Mesendoderm (in vitro differentiated cells): ENCODE data around the gene C12orf57.

Source experiments
- DNase-seq: peaks from one replicate; pipeline ENCODE4 v3.0.0; 2013
- H2AK5ac ChIP-seq: 2 replicates; pipeline ENCODE4 v1.6.1; 2013; ENCODE audit warnings: low read length, inconsistent platforms
- H2BK120ac ChIP-seq: 2 replicates; pipeline ENCODE4 v1.6.1; 2013; ENCODE audit warnings: low read depth, mild to moderate bottlenecking, low read length, moderate library complexity, mixed read lengths
- H2BK15ac ChIP-seq: replicated peaks from 2 replicates; pipeline ENCODE4 v1.6.1; 2013; ENCODE audit warnings: low read depth, mild to moderate bottlenecking, moderate library complexity
- H2BK5ac ChIP-seq: 2 replicates; pipeline ENCODE4 v1.6.1; 2013; ENCODE audit warnings: low read length, inconsistent platforms
- H3K18ac ChIP-seq: 2 replicates; pipeline ENCODE4 v1.6.1; 2013; ENCODE audit warnings: mild to moderate bottlenecking, low read length, mixed read lengths
- H3K23ac ChIP-seq: one replicate; pipeline ENCODE4 v1.6.1; 2013; ENCODE audit warnings: low read length
- H3K27ac ChIP-seq: 2 replicates; pipeline ENCODE4 v1.5.1; 2013; ENCODE audit warnings: low read depth, mild to moderate bottlenecking, inconsistent platforms, low read length, moderate library complexity
- H3K27me3 ChIP-seq: 2 replicates; pipeline ENCODE4 v1.6.1; 2013; ENCODE audit warnings: low read length, control low read depth, mild to moderate bottlenecking, inconsistent platforms; ENCODE audit not compliant: insufficient read depth, poor library complexity
- H3K36me3 ChIP-seq: 2 replicates; pipeline ENCODE4 v1.6.1; 2013; ENCODE audit warnings: low read length, inconsistent platforms; ENCODE audit not compliant: control insufficient read depth, insufficient read depth
- H3K4ac ChIP-seq: one replicate; pipeline ENCODE4 v1.6.1; 2013; ENCODE audit warnings: low read depth, mild to moderate bottlenecking, low read length, moderate library complexity
- H3K4me1 ChIP-seq: 2 replicates; pipeline ENCODE4 v1.6.1; 2013; ENCODE audit warnings: low read depth, low read length, inconsistent platforms; ENCODE audit not compliant: control insufficient read depth
- H3K4me2 ChIP-seq: 2 replicates; pipeline ENCODE4 v1.6.1; 2013; ENCODE audit warnings: low read length
- H3K4me3 ChIP-seq: 2 replicates; pipeline ENCODE4 v1.5.1; 2013; ENCODE audit warnings: mild to moderate bottlenecking, low read length
- H3K56ac ChIP-seq: one replicate; pipeline ENCODE4 v1.6.1; 2013; ENCODE audit warnings: low read length
- H3K79me1 ChIP-seq: 2 replicates; pipeline ENCODE4 v1.6.1; 2013; ENCODE audit warnings: low read length, inconsistent platforms
- H3K79me2 ChIP-seq: 2 replicates; pipeline ENCODE4 v1.6.1; 2013; ENCODE audit warnings: mild to moderate bottlenecking, low read length; ENCODE audit not compliant: control insufficient read depth, insufficient read depth
- H3K9ac ChIP-seq: 2 replicates; pipeline ENCODE4 v1.6.1; 2013; ENCODE audit warnings: low read length, inconsistent platforms
- H4K5ac ChIP-seq: one replicate; pipeline ENCODE4 v1.6.1; 2013; ENCODE audit warnings: low read length
- H4K8ac ChIP-seq: one replicate; pipeline ENCODE4 v1.6.1; 2013; ENCODE audit warnings: low read depth, mild to moderate bottlenecking, control low read depth, low read length, moderate library complexity
- WGBS: extraction: QIAGEN DNeasy Blood & Tissue Kit; methylation state at CpG from one replicate; pipeline ENCODE4 v1.1.7; 2013; ENCODE audit warnings: low lambda C conversion rate, missing lambda C conversion rate; ENCODE audit not compliant: insufficient coverage; ENCODE audit errors: extremely low coverage; 5-methylcytosine and 5-hydroxymethylcytosine counted together

The C12orf57 gene

DNA sequence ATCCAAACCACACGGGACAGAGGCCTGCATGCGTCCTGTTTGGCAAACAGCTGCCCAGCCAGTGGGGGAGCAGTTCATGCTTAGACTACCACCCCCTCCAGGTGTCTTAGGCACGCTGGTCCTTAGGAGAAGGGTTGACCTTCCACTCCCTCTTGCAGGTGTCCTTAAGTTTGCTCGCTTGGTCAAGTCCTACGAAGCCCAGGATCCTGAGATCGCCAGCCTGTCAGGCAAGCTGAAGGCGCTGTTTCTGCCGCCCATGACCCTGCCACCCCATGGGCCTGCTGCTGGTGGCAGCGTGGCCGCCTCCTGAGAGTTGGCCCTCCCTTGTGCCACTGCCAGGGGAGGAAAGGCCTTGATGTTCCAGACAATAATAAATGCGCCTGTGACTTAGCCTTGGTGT, 1.8 kb downstream of the C12orf57 start:
- H3K4me3 ChIP-seq, result no peak overlapping the region

GRCh38 chr12:6946033-6946919, 2.5 kb downstream of the C12orf57 start:
- DNase-seq, result peak; percentile 99
- H2BK15ac ChIP-seq, result no peak overlapping the region
- H3K23ac ChIP-seq, result no peak overlapping the region
- no peaks in the 10 kb centered on the region for H3K27me3 ChIP-seq
- H3K27ac ChIP-seq, result peak overlapping the region; percentile 68
- no peak overlapping the region for H3K18ac ChIP-seq
- no peak overlapping the region for H2AK5ac ChIP-seq
- peak overlapping the region; percentile 28 for H2BK5ac ChIP-seq
- H3K4me1 ChIP-seq, result peaks cover 2% of the 10 kb centered on the region
- peak overlapping the region; percentile 70 for H3K9ac ChIP-seq
- no peaks in the 10 kb centered on the region for H3K79me1 ChIP-seq
- H3K36me3 ChIP-seq, result peaks cover under 1% of the 10 kb centered on the region
- H3K56ac ChIP-seq, result peak overlapping the region; percentile 87
- no peaks in the 10 kb centered on the region for H3K79me2 ChIP-seq
- H4K8ac ChIP-seq, result no peak overlapping the region
- H4K5ac ChIP-seq, result no peak overlapping the region
- WGBS, result no CpG with 5 or more reads among the region's 32 CpGs
- H2BK120ac ChIP-seq, result no peak overlapping the region
- no peak overlapping the region for H3K4ac ChIP-seq
- peak overlapping the region; percentile 86 for H3K4me2 ChIP-seq
- H3K4me3 ChIP-seq, result peak overlapping the region; percentile 49

More for the DNA sequence above, 1.8 kb downstream of the C12orf57 start:
- H3K9ac ChIP-seq, result peak overlapping the region; percentile 70
- no peak overlapping the region for H2BK5ac ChIP-seq
- DNase-seq, result peak; percentile 42
- H3K27me3 ChIP-seq, result no peaks in the 10 kb centered on the region
- peak overlapping the region; percentile 68 for H3K27ac ChIP-seq
- no peak overlapping the region for H3K4ac ChIP-seq
- H2BK120ac ChIP-seq, result no peak overlapping the region
- H3K4me1 ChIP-seq, result peaks cover 2% of the 10 kb centered on the region
- H2AK5ac ChIP-seq, result no peak overlapping the region
- H3K79me1 ChIP-seq, result no peaks in the 10 kb centered on the region
- H4K8ac ChIP-seq, result no peak overlapping the region
- no CpG with 5 or more reads among the region's 11 CpGs for WGBS
- H3K79me2 ChIP-seq, result no peaks in the 10 kb centered on the region
- no peak overlapping the region for H3K23ac ChIP-seq
- peaks cover 1% of the 10 kb centered on the region for H3K36me3 ChIP-seq
- H4K5ac ChIP-seq, result no peak overlapping the region
- no peak overlapping the region for H3K18ac ChIP-seq
- no peak overlapping the region for H2BK15ac ChIP-seq
- H3K56ac ChIP-seq, result peak overlapping the region; percentile 77
- peak overlapping the region; percentile 48 for H3K4me2 ChIP-seq

DNA sequence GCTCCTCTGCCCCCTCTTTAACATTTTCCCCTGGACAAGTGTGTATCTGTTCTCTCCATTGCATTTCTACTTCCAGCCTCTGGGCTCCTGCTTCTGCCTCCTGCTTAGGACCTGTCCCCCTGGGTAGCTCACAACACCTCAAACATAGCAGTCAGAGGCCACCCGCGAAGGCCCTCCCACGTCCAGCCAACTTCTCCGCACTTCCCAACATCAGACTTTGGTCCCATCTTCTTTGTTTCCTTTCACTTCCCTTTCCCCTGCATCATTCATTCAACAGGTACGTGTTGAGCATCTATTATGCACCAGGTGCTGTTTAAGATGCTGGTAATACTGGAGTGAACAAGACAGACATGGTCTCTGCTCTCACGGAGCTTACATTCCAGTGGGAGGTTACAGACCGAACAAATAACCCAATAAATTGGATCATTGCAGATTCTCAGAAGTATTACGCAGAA, 3.1 kb downstream of the C12orf57 start:
- Histone ChIP-seq H2BK5ac (peak overlapping the region; percentile 28), H3K18ac (no peak overlapping the region), H3K56ac (peak overlapping the region; percentile 87), H3K27me3 (no peaks in the 10 kb centered on the region), H3K27ac (no peak overlapping the region), H2BK120ac (no peak overlapping the region), H2AK5ac (no peak overlapping the region), H3K23ac (no peak overlapping the region), H3K79me1 (no peaks in the 10 kb centered on the region), H3K4me2 (peak overlapping the region; percentile 86), H3K79me2 (no peaks in the 10 kb centered on the region), H3K9ac (peak overlapping the region; percentile 70), H2BK15ac (no peak overlapping the region), H3K36me3 (no peaks in the 10 kb centered on the region), H3K4ac (no peak overlapping the region), H4K8ac (no peak overlapping the region), H4K5ac (no peak overlapping the region), H3K4me1 (peaks cover 2% of the 10 kb centered on the region), H3K4me3 (peak overlapping the region; percentile 49)
- no CpG with 5 or more reads among the region's 8 CpGs for WGBS
- DNase-seq, result peak; percentile 25

DNA sequence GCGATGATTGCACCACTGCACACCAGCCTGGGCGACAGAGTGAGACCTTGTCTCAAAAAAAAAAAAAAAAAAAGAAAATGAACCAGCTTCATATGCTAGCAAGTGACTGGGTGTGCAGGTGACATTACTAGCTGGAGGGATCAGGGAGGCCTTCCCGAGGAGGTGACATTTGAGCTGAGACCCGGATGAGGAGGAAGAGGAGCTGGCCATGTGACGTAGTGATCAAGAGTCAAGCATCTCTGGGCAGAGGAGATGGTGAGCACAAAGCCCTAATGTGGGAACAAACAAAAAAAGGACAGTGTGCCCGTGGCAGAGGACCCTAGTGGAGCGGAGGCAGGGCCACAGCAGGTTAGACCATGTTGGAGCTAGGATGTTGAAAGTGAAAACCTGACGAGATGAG, 3.8 kb downstream of the C12orf57 start:
- Histone ChIP-seq H3K27me3 (no peaks in the 10 kb centered on the region), H4K5ac (no peak overlapping the region), H3K18ac (no peak overlapping the region), H3K79me2 (no peaks in the 10 kb centered on the region), H3K4ac (no peak overlapping the region), H3K36me3 (no peaks in the 10 kb centered on the region), H3K4me1 (peaks cover 2% of the 10 kb centered on the region), H3K4me2 (no peak overlapping the region), H2BK15ac (no peak overlapping the region), H3K56ac (no peak overlapping the region), H3K9ac (no peak overlapping the region), H3K79me1 (no peaks in the 10 kb centered on the region), H2AK5ac (no peak overlapping the region), H3K4me3 (no peak overlapping the region), H3K23ac (no peak overlapping the region), H3K27ac (no peak overlapping the region), H4K8ac (no peak overlapping the region), H2BK120ac (no peak overlapping the region), H2BK5ac (no peak overlapping the region)
- WGBS, result no CpG with 5 or more reads among the region's 8 CpGs
- DNase-seq, result no peak

- Histone ChIP-seq H3K36me3 (no peaks in the 10 kb centered on the region), H3K4ac (no peak overlapping the region), H3K18ac (no peak overlapping the region), H3K9ac (no peak overlapping the region), H2BK5ac (no peak overlapping the region), H2BK120ac (no peak overlapping the region), H4K5ac (no peak overlapping the region), H3K4me3 (no peak overlapping the region), H3K27me3 (no peaks in the 10 kb centered on the region), H4K8ac (no peak overlapping the region), H2AK5ac (no peak overlapping the region), H3K79me2 (no peaks in the 10 kb centered on the region), H3K27ac (no peak overlapping the region), H2BK15ac (no peak overlapping the region), H3K23ac (no peak overlapping the region), H3K4me2 (no peak overlapping the region), H3K4me1 (peaks cover 2% of the 10 kb centered on the region), H3K56ac (no peak overlapping the region), H3K79me1 (no peaks in the 10 kb centered on the region)
- WGBS, result no CpG with 5 or more reads among the region's 15 CpGs
- no peak for DNase-seq
Observed at GRCh38 chr12:6948873-6949594, 5.2 kb downstream of the C12orf57 start.
